Mesodermal cell (in vitro differentiated cells): ENCODE measurements around the gene FAM174C.
"Not testable (repeated sequence)": the region's sequence is repeated elsewhere in the genome, so short reads cannot be mapped to it uniquely, and the experiment has no call there.

Experiments used
- H3K27ac ChIP-seq: 2 replicates; pipeline ENCODE4 v1.7.0; 2013; ENCODE audit warnings: mild to moderate bottlenecking, low read depth, low read length, moderate library complexity; ENCODE audit not compliant: severe bottlenecking
- H3K36me3 ChIP-seq: 2 replicates; pipeline ENCODE4 v1.7.1; 2013; ENCODE audit warnings: mild to moderate bottlenecking, low read length, moderate library complexity; ENCODE audit not compliant: control insufficient read depth, insufficient read depth
- H3K4me1 ChIP-seq: one replicate; pipeline ENCODE4 v1.7.1; 2013; ENCODE audit warnings: mild to moderate bottlenecking, low read length; ENCODE audit not compliant: insufficient read depth, control insufficient read depth, poor library complexity, severe bottlenecking
- H3K4me3 ChIP-seq: 2 replicates; pipeline ENCODE4 v1.7.0; 2013; ENCODE audit warnings: low read length, control low read depth, mild to moderate bottlenecking; ENCODE audit not compliant: insufficient read depth, poor library complexity, severe bottlenecking; ENCODE audit errors: extremely low read depth
- H3K9me3 ChIP-seq: 2 replicates; pipeline ENCODE4 v1.7.1; 2013; ENCODE audit warnings: mild to moderate bottlenecking, low read length, moderate library complexity; ENCODE audit not compliant: control insufficient read depth
- WGBS, 2 experiments: methylation state at CpG; one replicate each; pipeline ENCODE4 v1.1.5; 2013; ENCODE audit warnings: missing lambda C conversion rate in 2 of 2; ENCODE audit not compliant: insufficient coverage in 2 of 2; 5-methylcytosine and 5-hydroxymethylcytosine counted together

Gene FAM174C

DNA sequence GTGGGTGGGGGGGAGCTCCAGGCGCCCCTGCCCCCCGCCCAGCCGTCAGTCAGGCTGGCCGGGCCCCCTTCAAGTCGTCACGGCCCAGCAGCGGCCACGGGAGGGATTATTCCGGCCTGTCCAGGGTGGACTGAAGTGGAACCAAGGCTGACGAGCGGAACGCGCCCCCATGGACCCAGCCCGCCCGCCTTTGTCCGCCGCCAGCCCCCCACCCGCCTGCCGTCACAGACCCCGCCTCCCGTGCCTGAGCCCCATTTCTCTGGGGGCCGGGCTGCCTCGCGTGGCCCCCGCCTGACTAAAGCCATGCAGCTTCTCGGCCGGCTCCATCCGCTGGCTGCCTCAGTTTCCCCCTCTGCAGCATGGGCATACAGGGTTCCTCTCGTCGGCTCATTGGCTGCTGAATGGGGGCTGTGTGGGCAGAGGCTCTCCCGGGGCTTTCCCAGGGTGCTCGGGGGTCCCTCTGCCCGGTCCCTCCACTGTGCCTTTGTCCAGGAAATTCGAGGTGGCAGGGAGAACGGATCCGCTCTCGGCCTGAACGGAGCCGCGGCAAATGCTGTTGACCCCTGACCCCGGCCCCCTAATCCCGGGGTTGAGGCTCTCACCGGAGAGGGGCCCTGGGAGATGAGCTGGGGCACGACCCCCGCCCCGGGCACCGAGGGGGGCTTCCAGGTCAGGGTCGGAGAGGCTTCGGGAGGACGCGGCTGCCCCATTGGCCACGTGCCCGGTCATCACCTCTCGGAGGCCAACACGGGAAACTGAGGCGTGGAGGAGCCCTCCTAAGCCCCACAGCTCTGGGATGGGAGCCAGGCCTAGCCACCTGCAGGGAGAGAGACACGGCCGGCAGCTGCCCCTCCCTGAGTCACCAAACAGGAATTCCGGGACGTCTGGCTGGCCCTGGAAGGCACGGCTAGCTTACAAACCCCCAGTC is 37.7 kb downstream of the FAM174C start:
- 83 to 85% methylated on average over 46 to 50 of the region's 61 CpGs for WGBS, 2 experiments

DNA sequence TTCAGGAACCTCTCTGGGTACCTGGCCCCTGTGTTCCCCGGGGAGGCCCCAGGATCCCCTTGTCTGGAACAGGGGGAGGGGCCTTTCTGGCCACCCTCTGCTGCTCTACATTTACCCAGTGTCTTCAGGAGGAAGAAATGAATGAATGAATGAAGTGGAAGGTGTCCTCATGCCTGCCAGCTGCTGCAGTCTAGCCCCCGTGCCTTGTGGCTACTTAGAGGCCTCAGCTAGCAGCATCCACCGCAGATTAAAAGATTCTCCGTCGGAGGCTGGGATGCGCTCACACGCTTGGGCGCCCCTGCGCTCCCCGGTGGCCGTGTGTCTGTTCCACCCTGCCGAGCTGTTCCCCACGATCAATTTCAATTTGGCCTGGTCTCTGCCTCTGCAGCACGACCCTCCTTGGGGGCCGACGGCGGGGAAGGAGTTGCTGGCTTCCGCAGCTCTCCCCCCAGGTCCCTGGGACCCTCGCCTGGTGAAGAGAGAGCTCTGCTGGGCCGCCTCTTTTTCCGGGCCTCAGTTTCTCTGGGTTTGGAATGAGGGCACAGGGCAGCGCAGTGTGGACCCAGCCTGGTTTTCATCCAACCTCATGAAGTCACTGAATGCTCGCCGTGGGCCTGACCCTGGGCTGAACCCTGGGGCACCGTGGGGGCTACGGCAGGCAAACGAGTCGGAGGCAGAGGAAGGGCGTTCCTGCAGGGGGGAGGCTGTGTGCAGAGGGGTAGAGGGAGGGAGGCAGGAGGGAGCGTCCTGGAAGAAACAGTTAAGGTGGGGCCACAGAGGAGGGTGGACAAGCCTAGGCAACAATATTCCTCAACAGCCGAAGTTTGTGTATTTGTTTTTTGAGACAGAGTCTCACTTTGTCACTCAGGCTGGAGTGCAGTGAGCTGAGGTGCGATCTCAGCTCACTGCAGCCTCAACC is 38.6 kb downstream of the FAM174C start:
- peak overlapping the region; percentile 23 for H3K27ac ChIP-seq
- WGBS, 2 experiments, result 79 to 83% methylated on average over 30 to 31 of the region's 32 CpGs
- H3K9me3 ChIP-seq, result no peaks in the 10 kb centered on the region
- no peaks in the 10 kb centered on the region for H3K36me3 ChIP-seq
- peaks cover 18% of the 10 kb centered on the region for H3K4me1 ChIP-seq
- no peak overlapping the region for H3K4me3 ChIP-seq

More for the DNA sequence above, 37.7 kb downstream of the FAM174C start:
- Histone ChIP-seq H3K9me3 (no peaks in the 10 kb centered on the region), H3K27ac (no peak overlapping the region), H3K4me3 (no peak overlapping the region), H3K36me3 (no peaks in the 10 kb centered on the region), H3K4me1 (peaks cover 18% of the 10 kb centered on the region)

DNA sequence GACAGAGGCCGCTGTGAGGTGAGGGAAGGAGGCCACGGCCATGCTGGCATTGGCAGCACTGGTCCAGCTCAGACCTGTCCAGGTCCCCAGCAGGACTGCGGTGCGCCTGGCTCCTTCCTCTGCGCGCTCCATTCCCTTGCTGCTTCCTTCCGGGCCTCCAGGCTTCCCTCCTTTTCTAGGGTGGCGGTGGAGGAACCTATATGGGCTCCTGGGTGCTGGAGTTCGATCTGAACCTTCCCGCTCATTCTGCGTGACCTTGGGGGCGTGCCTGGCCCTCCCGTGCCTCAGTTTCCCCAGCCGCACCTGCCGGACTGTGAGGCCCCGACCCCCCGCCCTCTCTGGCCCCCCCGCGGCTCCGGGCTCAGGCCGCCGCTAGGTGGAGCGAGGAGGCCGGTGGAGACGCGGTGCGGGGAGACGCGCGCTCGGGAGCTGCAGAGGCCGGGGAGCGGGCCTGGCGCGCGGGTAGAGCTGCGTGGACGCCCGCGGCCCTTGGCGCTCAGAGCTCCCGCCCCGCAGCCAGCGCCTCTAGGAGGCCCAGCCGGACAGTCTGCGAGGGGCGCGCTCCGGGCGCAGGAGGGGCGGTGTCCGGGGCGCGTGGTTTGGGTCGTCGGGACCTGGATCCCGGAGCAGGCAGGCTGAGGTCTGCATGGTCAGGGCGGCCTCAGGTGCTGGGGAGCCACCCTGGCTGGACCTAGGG is 40.3 kb downstream of the FAM174C start:
- WGBS, 2 experiments, result 14 to 22% methylated on average over 43 to 52 of the region's 58 CpGs
- H3K9me3 ChIP-seq, result no peaks in the 10 kb centered on the region
- no peak overlapping the region for H3K27ac ChIP-seq
- H3K4me3 ChIP-seq, result peak overlapping the region; percentile 16
- no peaks in the 10 kb centered on the region for H3K36me3 ChIP-seq
- peaks cover 18% of the 10 kb centered on the region for H3K4me1 ChIP-seq

DNA sequence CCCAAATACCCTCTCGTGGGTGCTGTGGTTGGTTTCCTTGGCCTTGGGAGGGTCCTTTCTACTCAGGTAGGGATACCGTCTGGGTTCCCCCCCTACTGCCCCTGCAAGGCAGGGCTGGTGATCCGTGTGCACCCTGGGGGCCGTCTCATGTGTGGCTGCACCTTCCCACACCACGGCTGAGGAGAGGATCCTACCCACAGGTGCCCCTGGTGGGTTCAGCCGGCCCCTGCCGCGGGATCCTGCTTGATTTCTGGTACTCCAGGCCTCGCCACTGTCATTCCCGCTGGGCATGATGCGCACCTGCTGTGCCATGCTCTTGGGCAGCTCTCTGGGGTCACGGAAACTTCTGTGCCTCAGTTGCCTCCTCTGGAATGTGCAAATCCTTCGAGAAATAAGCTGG is 41.1 kb downstream of the FAM174C start:
- H3K27ac ChIP-seq, result no peak overlapping the region
- H3K4me3 ChIP-seq, result no peak overlapping the region
- peaks cover 18% of the 10 kb centered on the region for H3K4me1 ChIP-seq
- WGBS, 2 experiments, result 84 to 87% methylated on average over 11 to 12 of the region's 13 CpGs
- H3K9me3 ChIP-seq, result no peaks in the 10 kb centered on the region
- H3K36me3 ChIP-seq, result no peaks in the 10 kb centered on the region

DNA sequence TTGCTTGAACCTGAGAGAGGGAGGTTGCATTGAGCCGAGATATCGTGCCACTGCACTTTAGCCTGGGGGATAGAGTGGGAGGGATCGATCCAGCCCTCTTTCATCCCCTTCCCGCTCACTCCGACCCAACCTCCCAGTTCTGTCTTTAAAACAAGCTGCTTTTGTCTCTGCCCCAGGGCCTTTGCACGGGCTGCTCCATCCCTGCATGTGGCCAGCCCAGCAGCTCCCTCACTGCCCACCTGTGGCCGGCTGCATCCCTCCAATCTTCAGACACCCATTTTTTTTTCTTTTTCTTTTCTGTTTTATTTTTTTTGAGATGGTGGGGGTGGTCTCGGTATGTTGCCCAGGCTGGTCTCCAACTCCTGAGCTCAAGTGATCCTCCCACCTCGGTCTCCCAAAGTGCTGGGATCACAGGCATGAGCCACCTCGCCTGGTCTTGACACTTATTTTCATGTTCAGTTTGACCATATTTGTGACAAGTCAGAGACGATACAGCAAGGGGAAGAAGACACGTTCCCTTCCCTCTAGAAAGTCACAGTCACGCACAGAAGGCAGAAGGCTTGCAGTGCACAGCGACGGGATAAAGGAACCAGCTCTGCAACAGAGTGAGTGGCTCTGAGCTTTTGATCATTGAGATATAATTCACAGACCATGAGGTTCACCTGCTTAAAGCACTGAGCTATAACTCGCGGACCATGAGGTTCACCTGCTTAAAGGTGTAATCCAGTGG is 42.1 kb downstream of the FAM174C start:
- 90 to 95% methylated on average over 13 to 16 of the region's 17 CpGs for WGBS, 2 experiments

DNA sequence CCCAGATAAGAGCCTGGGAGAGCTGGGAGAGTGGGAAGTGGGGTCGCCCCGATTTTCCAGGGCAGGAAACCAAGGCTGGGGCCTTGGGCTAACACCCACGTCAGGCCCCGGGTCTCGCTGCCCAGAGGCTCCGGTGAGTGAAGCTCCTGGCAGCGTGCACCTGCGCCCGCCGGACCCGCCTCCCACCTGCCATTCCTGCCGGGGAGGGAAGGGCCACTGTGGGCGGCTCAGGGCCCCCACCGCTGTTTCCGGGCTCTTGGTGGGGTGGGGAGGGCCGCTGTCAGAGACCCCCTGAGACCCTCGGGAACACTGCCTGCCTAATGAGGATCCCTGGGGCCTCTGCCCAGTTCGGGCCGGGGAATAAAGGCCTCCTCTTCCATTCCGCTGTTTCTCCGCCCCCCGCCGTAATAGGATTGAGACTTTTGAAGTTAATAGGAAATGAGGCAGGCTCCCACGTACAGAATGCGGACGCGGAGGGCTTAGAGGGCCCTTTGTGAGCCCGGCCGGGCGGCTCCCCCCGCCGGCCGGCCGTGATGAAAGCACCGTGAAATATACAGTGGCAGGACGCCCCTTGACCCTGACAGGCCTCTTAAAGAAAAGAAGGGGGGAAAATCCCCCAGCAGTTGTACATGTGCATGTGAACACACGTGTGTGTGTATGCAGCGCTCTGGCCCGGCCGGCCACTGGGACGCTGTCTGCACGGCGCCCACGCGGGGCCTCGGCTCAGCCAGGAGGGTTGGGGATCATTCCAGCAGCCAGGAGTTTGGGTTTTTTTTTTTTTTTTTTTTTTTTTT is 43.5 kb downstream of the FAM174C start:
- Histone ChIP-seq H3K27ac (no peak overlapping the region), H3K36me3 (no peaks in the 10 kb centered on the region), H3K9me3 (no peaks in the 10 kb centered on the region), H3K4me3 (no peak overlapping the region), H3K4me1 (peaks cover 7% of the 10 kb centered on the region)
- 60 to 77% methylated on average over 27 to 36 of the region's 46 CpGs for WGBS, 2 experiments

More for the DNA sequence above, 42.1 kb downstream of the FAM174C start:
- Histone ChIP-seq H3K27ac (no peak overlapping the region), H3K4me3 (no peak overlapping the region), H3K9me3 (no peaks in the 10 kb centered on the region), H3K4me1 (peaks cover 18% of the 10 kb centered on the region), H3K36me3 (no peaks in the 10 kb centered on the region)

DNA sequence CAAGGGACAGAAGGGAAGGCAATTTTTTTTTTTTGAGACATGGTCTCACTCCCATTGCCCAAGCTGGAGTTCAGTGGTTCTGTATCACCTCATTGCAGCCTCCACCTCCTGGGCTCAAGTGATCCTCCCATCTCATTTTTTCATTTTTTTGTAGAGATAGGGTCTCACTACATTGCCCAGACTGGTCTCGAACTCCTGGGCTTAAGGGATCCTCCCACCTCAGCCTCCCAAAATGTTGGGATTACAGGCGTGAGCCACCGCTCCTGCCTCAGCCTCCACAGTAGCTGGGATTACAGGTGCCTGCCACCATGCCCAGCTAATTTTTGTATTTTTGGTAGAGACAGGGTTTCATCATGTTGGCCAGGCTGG is 44.9 kb downstream of the FAM174C start:
- WGBS, 2 experiments, result 86 to 90% methylated on average over 3 of the region's 3 CpGs
- not testable (repeated sequence) for H3K36me3 ChIP-seq, H3K27ac ChIP-seq, H3K4me3 ChIP-seq, H3K4me1 ChIP-seq, H3K9me3 ChIP-seq

DNA sequence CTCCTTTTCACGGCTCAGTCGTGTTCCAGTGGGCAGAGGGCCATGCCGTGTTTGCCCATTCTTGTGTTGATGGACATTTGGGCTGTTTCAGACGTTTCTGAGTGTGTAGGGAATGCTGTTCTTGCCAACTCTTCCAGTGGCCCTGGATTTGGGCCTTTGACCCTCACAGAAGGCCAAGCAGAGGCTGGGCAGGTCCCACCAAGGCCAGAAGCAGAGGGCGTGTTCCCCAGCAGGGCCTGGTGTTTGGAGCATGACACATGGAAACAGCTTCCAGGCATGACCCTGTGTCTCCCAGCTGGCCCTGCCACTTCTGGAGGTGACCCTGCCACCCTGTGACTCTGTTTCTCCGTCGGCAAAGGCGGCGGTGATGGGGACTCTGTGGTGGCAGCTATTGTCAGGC is 46.2 kb downstream of the FAM174C start:
- Histone ChIP-seq H3K4me3 (no peak overlapping the region), H3K4me1 (no peaks in the 10 kb centered on the region), H3K9me3 (no peaks in the 10 kb centered on the region), H3K27ac (no peak overlapping the region), H3K36me3 (no peaks in the 10 kb centered on the region)
- 85 to 93% methylated on average over 6 to 9 of the region's 9 CpGs for WGBS, 2 experiments

DNA sequence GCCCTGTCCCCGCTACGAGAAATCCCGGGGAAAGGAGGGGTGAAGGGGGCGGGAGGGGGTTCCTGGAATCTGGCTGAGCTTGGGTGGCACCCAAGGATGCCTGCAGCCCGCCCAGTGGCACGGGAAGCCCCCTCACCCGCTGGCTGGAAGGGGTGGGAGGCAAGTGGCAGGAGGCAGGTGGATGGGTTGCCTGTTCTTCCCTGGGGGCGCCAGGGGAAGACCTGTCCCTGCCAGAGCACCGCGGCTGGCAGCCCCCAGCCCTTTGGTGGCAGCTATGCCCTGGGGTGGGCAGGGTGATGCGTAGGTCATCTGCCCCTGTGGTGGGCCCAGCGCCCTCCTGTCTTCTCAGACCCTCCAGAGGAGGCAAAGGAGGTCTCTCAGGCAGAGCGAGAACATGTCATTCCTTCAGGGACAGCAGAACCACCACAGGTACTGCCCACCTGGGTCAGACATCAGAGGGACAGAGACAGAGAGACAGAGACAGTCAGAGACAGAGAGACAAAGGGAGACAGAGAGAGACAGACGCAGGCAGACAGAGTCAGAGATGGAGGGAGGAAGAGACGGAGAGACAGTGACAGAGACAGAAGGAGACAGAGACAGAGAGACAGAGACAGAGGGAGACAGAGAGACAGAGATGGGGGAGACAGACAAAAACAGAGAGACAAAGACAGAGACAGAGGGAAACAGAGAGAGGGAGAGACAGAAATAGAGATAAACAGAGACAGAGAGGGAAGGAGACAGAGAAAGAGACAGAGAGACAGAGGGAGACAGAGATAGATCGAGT is 47.1 kb downstream of the FAM174C start:
- H3K4me1 ChIP-seq, result no peaks in the 10 kb centered on the region
- no peaks in the 10 kb centered on the region for H3K36me3 ChIP-seq
- no peaks in the 10 kb centered on the region for H3K9me3 ChIP-seq
- WGBS, 2 experiments, result 91 to 93% methylated on average over 13 to 16 of the region's 16 CpGs
- no peak overlapping the region for H3K27ac ChIP-seq
- H3K4me3 ChIP-seq, result no peak overlapping the region
